Activated CD4-positive, alpha-beta T cell treated with anti-CD3 and anti-CD28 coated beads, Interleukin-2, amount 50 U/mL, for 24 hours (primary cell): ENCODE measurements around the gene CHN2.

Source experiments
- DNase-seq, 2 donors: peaks; one replicate each; pipeline ENCODE4 v3.0.0-alpha.2; 2020; ENCODE audit warnings: low read depth in 1 of 2, low spot score in 1 of 2

Gene CHN2

GRCh38 chr7:29485339-29486190 lies 291.0 kb downstream of the CHN2 start:
- DNase-seq, result no peak

DNA sequence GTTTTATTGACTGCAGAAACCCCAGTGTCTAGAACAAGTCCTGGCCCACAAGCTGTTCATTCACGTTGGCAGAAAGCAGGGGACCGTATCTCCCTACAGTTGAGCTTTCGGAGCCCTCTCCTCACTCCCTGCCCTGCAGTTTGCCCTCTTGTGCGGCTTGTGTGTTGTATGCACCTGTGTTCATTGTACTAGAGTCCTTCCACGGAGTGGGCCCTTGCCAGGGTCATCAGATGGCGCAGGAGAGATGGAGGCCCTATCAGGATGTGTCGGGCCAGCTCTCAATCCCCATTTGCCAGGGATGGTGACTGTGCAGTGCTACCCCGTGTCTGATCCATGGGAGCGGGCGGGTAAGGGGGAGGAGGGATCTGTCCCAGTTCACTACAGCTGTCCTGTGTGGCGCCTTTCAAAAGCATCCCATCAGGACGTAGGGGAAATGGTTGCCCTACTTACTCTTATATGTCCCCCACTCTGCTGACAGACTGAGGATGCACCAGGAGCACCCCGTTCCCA lies 291.7 kb downstream of the CHN2 start:
- DNase-seq, result no peak

DNA sequence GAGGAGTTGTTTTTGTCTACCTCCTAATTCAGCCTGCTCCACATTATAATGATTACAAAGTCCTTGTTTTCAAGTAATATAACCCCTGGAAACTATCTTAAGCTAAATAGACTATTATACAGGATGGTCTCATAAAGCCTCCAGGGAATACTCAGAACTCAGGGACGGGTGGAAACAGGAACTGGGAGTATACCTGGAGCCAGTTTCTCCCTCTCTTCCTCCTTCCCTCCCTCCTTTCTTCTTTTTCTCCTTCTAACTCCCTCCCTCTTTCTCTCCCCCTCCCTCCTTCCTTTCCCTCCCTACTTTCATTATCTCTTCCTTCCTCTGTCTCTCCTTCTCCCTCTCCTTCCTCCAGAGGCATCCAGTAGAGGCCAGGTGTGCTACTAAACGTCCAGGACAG lies 292.8 kb downstream of the CHN2 start:
- DNase-seq, result no peak

DNA sequence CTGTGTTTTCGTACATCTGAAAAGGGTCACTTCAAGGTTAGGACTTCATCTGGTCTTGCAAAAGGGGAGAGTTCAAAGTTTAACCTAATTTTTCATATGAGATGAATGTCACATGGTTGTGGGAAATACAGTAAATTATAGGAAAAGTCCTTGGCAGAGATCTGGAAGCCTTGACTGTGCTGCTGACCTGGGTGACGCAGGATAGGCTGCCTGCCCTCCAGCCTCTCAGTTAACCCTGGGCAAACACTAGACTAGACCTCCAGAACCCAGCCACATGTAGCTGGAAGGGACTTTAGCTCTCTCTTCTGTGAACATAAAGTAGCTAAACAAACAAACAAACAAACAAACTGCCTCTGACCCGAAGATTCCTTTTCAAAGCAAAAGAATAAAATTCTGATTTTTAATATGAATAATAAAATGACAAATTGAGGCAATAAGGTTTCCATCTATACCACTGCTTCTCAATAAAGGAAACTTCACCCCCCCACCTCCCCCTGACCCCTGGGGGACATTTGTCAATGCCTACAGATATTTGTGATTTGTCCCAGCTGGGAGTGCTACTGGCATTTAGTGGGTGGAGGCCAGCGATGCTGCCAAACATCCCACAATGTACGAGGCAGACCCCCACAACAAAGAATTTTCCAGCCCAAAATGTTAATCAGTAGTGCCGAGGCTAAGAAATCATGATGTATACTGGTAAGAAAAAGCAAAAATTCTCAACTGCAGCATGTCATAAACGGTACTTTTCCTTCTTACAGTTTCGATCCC lies 293.8 kb downstream of the CHN2 start:
- DNase-seq, result no peak

GRCh38 chr7:29488977-29489376 lies 294.4 kb downstream of the CHN2 start:
- no peak for DNase-seq

- DNase-seq, result no peak
Measured at GRCh38 chr7:29490094-29490607, 295.6 kb downstream of the CHN2 start.

- no peak for DNase-seq
Measured at GRCh38 chr7:29494350-29494749, 299.8 kb downstream of the CHN2 start.

DNA sequence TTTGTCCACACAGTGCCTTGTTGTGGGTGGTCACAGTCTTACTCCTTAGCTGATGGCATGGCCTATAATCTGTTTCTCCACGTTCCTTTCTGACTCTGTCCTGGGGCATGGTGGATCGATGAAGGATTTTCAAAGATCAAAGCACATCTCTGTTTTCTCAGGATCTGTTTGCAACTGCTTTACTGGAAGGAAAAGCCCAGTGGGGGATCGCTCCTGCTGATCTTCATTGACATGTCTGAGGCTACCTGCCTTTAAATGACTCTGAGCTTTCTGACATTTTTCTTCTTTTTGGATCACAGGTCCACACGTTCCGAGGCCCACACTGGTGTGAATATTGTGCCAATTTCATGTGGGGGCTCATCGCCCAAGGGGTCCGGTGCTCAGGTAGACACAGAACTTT lies 301.1 kb downstream of the CHN2 start:
- no peak for DNase-seq

GRCh38 chr7:29496355-29497020 lies 301.9 kb downstream of the CHN2 start:
- no peak for DNase-seq

GRCh38 chr7:29499932-29500331 lies 305.4 kb downstream of the CHN2 start:
- no peak for DNase-seq

DNA sequence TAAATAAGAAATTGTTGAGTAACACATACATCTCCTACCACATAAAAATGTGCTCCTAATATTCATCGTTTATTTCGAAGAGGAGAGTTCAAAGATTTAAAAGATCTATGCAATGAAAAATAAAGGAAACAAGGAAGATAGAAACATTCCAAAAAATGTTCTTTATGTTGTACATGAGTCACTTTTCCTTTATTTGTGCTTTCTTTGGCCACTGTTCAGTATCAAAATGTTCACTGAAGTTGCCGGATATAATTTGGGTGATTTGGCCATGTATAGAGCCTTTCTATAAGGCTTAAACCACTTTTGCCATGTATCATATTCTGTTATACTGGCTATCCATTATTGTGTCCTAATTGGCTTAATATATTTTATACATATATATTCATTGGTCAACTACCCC lies 306.1 kb downstream of the CHN2 start:
- no peak for DNase-seq

DNA sequence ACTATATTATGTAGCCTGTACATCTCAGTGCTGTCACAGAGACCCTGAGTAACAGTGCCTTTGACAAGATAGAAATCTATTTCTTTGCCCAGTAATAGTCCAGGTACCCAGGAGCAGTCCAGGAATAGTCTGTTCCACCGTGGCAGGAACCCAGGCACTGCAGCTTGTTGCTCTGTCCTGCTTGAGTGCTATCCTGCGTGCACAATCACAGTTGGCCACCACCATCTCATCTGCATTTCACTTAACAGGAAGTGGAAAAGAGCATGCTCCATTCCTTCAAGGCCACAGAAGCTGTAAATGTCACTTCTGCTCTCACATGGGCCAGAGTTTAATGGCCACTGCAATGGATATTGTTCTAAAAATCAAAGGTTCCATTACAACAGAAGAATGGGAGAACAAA lies 307.6 kb downstream of the CHN2 start:
- DNase-seq, result no peak

- DNase-seq, result no peak
Measured at GRCh38 chr7:29505931-29506330, 311.4 kb downstream of the CHN2 start.

DNA sequence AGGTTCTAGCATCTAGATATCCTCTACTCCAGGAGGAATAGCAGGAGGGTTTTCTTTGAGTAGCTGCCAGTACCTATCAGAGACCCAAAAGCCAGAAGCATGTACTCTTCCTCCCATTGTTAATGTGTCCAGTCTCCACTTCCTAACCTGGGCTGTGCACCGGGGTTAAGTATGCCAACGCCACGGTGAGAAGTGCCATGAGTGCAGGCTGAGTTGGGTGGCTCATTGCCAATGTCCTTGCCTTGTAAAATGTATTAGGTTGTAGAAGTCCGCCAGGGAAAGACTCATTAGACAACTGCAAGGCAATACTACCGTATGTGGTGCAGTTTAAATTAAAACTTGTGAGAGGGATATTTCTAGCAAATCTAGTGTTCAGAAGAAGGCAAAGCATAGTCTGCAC lies 314.0 kb downstream of the CHN2 start:
- no peak for DNase-seq

- no peak for DNase-seq
Measured at GRCh38 chr7:29510028-29510427, 315.5 kb downstream of the CHN2 start.

DNA sequence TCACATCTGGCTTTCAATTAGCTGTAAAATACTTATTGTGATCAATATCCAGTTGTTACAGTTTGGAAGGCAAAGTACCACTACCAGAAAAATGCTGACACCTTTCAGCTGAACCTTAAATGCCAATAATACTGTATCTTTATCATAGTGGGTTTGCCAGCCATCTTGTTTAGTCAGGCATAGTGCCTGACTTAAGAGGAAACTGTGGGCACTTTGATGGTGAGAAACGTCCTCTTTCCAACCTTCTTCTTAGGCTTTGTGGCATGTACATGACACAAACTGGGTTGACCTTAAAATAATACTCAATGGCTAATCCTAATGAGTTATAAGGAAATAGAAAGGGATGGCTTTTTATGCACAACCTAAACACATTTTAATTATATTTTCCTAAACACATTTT lies 316.8 kb downstream of the CHN2 start:
- no peak for DNase-seq

GRCh38 chr7:29511851-29512250 lies 317.3 kb downstream of the CHN2 start:
- no peak for DNase-seq

- DNase-seq, result no peak
Measured at GRCh38 chr7:29516491-29516890, 321.9 kb downstream of the CHN2 start.

DNA sequence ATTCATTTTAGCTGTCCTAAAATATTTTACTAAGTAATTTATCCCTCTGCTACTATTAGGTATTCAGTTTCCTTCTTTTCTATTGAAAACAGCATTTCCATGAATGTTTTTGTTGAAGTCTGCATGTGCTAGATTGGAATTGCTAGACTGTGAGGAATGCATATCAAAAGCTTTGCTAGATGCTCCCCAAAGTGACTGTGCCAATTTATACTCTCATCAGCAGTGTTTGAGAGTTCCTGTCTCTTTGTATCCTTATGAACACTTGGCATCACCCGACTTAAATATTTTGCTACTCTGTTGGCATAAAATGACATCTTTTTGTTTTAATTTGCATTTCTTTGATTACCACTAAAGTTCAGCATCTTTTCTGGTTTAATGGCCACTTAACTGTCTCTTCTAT lies 324.0 kb downstream of the CHN2 start:
- DNase-seq, result no peak

- no peak for DNase-seq
Measured at GRCh38 chr7:29523728-29524127, 329.2 kb downstream of the CHN2 start.

DNA sequence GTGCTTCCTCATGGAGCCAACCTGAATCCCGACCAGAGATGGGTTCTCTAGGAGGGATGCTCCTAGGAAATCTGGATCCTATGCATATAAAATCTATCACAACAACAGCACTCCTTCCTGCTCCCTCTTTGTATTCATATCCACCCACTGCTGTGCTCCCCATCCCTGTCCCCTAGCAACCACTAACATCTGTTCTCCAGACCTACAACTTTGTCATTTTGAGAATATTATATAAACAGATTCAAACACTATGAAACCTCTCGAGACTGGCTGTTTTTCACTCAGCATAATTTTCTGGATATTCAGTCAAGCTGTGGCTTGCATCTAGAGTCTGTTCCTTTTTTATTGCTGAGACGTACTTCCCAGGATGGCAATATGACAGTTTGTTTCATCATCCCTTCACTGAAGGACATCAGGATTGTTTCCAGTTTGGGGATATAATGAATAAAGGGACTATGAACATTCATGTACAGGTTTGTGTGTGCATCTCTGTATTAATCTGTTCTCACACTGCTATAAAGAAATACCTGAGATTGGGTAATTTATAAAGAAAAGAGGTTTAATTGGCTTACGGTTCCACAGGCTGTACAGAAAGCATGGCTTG lies 333.0 kb downstream of the CHN2 start:
- no peak for DNase-seq
